Kidney (tissue), 14 donors: Measurements from ENCODE around the gene SULF2. TPM values are rescaled to one million over a fixed set of nuclear protein-coding genes. Genes with fewer than 3 reads are reported as not detected.

Experiments
- DNase-seq, 5 donors: peaks; one replicate each; pipeline ENCODE4 v3.0.0-alpha.2; 2013 to 2020
- FAIRE-seq: peaks from 2 replicates; lab custom pipeline; 2012; peaks lifted over from hg19 to GRCh38; lab: Jason Lieb, UNC
- H3K27ac ChIP-seq, 2 donors: one replicate each; pipeline ENCODE4 v1.7.0; 2013; ENCODE audit warnings: low read depth in 2 of 2, low read length in 2 of 2, inconsistent platforms in 1 of 2
- H3K27me3 ChIP-seq: one replicate; pipeline ENCODE4 v1.7.1; 2013; ENCODE audit warnings: low read length, inconsistent platforms; ENCODE audit not compliant: control insufficient read depth, insufficient read depth
- H3K36me3 ChIP-seq, 3 donors: one replicate each; pipeline versions ENCODE4 v1.7.0 to v1.7.1; 2013; ENCODE audit warnings: low read length in 3 of 3, control low read depth in 1 of 3, inconsistent platforms in 1 of 3; ENCODE audit not compliant: insufficient read depth in 3 of 3, control insufficient read depth in 2 of 3
- H3K4me1 ChIP-seq, 3 donors: one replicate each; pipeline versions ENCODE4 v1.7.0 to v1.7.1; 2013; ENCODE audit warnings: low read length in 3 of 3, inconsistent platforms in 1 of 3, low read depth in 1 of 3; ENCODE audit not compliant: control insufficient read depth in 2 of 3, insufficient read depth in 2 of 3
- H3K4me3 ChIP-seq, 3 donors: one replicate each; pipeline versions ENCODE4 v1.7.0 to v1.8.1; 2013; ENCODE audit warnings: low read length in 3 of 3, control low read depth in 1 of 3, inconsistent platforms in 1 of 3
- H3K9ac ChIP-seq, 3 donors: one replicate each; pipeline versions ENCODE4 v1.7.0 to v1.7.1; 2013; ENCODE audit warnings: low read length in 3 of 3, control low read depth in 1 of 3, inconsistent platforms in 1 of 3
- H3K9me3 ChIP-seq, 3 donors: one replicate each; pipeline versions ENCODE4 v1.7.0 to v1.7.1; 2013; ENCODE audit warnings: low read length in 3 of 3, control low read depth in 1 of 3, inconsistent platforms in 1 of 3; ENCODE audit not compliant: control insufficient read depth in 2 of 3, insufficient read depth in 1 of 3
- intact Hi-C: fragments of 100-400 bp; cut with DNase I; formaldehyde crosslinking; loops from one replicate; pipeline ENCODE4 v1.11.1; 2022
- polyA plus RNA-seq: library from polyadenylated mRNA; stranded (reverse); fragments of 350-450 nt; fragmentation: Illumina TruSeq; extraction: RNeasy Lipid Tissue Mini Kit (QIAGEN cat#74804); gene quantifications from one replicate; pipeline ENCODE4 v1.2.3, GENCODE V29; 2014; ENCODE audit warnings: low read depth, low replicate concordance; ENCODE audit not compliant: insufficient read depth
- total RNA-seq: library from RNA; stranded (reverse); fragmentation: NEBNext Ultra II Directional; extraction: Animal tissue kit (Norgen Biotek cat#: 25700); gene quantifications from one replicate; pipeline ENCODE4 v1.2.1, GENCODE V29; 2021
- TF ChIP-seq, protein P1 (sequence below): IDR thresholded peaks from 3 replicates; pipeline ENCODE4 v1.5.1; 2012; ENCODE audit warnings: mild to moderate bottlenecking, moderate library complexity, borderline replicate concordance; ENCODE audit not compliant: insufficient read depth; ENCODE audit errors: extremely low read depth
- donor health status: control.
- donor health status: control.
- donor health status: control.
- donor health status: control.
- donor health status: control.
- donor health status: DM: yes; HTN: yes; CAD: no.
- donor health status: Normal renal cell carcinoma (clear cell type).

The SULF2 gene
- total and polyA plus RNA-seq, 2 donors from 2014 or later, result 85.1 to 257 TPM

GRCh38 chr20:47627540-47627939, 157.7 kb downstream of the SULF2 start:
- Histone ChIP-seq H3K27ac (no peak overlapping the region), H3K9ac (no peak overlapping the region), H3K4me1 (no peaks in the 10 kb centered on the region), H3K27me3 (no peaks in the 10 kb centered on the region), H3K4me3 (no peak overlapping the region), H3K36me3 (peaks cover 0 to 7% (median 4%) of the 10 kb centered on the region in 3 donors), H3K9me3 (no peaks in the 10 kb centered on the region)
- no peak for DNase-seq
- FAIRE-seq, result no peak
- intact Hi-C loops, result no loop called here
- TF ChIP-seq, protein P1, sequence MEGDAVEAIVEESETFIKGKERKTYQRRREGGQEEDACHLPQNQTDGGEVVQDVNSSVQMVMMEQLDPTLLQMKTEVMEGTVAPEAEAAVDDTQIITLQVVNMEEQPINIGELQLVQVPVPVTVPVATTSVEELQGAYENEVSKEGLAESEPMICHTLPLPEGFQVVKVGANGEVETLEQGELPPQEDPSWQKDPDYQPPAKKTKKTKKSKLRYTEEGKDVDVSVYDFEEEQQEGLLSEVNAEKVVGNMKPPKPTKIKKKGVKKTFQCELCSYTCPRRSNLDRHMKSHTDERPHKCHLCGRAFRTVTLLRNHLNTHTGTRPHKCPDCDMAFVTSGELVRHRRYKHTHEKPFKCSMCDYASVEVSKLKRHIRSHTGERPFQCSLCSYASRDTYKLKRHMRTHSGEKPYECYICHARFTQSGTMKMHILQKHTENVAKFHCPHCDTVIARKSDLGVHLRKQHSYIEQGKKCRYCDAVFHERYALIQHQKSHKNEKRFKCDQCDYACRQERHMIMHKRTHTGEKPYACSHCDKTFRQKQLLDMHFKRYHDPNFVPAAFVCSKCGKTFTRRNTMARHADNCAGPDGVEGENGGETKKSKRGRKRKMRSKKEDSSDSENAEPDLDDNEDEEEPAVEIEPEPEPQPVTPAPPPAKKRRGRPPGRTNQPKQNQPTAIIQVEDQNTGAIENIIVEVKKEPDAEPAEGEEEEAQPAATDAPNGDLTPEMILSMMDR, result no peak

- no peaks in the 10 kb centered on the region for H3K4me1 ChIP-seq
- H3K9ac ChIP-seq, result no peak overlapping the region
- intact Hi-C loops, result no loop called here
- peaks cover 0 to 7% (median 4%) of the 10 kb centered on the region in 3 donors for H3K36me3 ChIP-seq
- H3K4me3 ChIP-seq, result no peak overlapping the region
- H3K9me3 ChIP-seq, result no peaks in the 10 kb centered on the region
- no peak overlapping the region for H3K27ac ChIP-seq
- DNase-seq (no peak), FAIRE-seq (no peak)
- H3K27me3 ChIP-seq, result no peaks in the 10 kb centered on the region
- TF ChIP-seq, protein P1, result no peak
Measured at GRCh38 chr20:47623206-47623605, 162.1 kb downstream of the SULF2 start.

- TF ChIP-seq, protein P1, result no peak
- no peak for FAIRE-seq
- H3K27me3 ChIP-seq, result no peaks in the 10 kb centered on the region
- intact Hi-C loops, result no loop called here
- H3K9me3 ChIP-seq, result no peaks in the 10 kb centered on the region
- H3K4me3 ChIP-seq, result no peak overlapping the region
- DNase-seq, result no peak
- no peak overlapping the region for H3K9ac ChIP-seq
- no peaks in the 10 kb centered on the region for H3K4me1 ChIP-seq
- H3K27ac ChIP-seq, result no peak overlapping the region
- H3K36me3 ChIP-seq, result peaks cover 0 to 4% (median 0%) of the 10 kb centered on the region in 3 donors
Measured at GRCh38 chr20:47622118-47622665, 163.1 kb downstream of the SULF2 start.
